GM19193 (cell line): ENCODE data around the gene OSBPL8.

ENCODE experiments used
- POLR2A ChIP-seq: IDR thresholded peaks from 4 replicates; pipeline ENCODE4 v1.6.1; 2011; ENCODE audit not compliant: insufficient read depth, insufficient read length; ENCODE audit errors: extremely low read depth

OSBPL8 gene

DNA sequence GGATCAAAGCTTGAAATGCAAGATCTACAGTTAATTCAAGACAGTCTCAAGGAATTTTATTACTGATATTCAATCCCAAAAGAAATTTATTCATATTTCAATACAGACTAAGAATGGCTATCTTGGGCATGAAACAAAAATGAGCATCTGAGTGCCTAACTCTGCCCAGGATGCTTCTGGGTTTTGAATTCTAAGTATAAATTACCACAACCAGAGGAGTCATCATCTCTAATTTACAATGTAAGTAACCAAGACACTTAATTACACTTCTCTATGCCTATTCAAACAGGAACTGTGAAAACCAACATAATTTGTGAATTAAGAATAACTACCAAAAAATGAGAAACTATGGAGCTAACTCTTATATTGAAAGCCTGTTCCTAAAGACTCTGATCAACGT lies 14.1 kb downstream of the OSBPL8 start:
- TF ChIP-seq POLR2A, result no peak

DNA sequence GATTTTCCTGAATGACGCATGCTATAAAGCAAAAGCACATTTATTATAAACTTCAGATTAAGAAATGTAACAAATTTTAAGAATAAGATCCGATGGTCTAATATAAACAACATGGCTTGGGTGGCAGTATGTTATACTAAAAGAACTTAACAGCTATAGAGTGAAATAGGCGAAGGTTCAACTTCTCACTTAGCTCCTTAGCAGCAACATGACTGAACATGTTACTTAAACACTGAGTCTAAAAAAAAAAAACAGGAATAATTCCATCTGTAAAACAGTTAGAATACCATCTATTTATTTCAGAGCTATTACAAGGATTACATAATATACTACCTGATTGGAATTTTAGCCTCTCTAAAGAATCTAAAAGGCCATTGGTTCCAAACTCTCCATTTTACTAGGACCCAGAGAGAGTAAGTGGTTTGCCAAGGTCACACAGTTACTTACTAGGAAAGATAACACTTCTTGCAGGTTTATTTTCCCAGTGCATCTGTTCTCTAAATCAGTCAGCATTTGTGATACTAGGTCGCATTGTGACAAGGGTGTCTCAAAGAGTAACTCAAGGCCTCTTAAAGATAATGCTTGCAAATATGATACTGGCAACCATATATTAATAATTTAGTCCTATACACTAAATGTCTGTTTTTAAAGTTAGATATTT lies 14.8 kb downstream of the OSBPL8 start:
- TF ChIP-seq POLR2A, result no peak

DNA sequence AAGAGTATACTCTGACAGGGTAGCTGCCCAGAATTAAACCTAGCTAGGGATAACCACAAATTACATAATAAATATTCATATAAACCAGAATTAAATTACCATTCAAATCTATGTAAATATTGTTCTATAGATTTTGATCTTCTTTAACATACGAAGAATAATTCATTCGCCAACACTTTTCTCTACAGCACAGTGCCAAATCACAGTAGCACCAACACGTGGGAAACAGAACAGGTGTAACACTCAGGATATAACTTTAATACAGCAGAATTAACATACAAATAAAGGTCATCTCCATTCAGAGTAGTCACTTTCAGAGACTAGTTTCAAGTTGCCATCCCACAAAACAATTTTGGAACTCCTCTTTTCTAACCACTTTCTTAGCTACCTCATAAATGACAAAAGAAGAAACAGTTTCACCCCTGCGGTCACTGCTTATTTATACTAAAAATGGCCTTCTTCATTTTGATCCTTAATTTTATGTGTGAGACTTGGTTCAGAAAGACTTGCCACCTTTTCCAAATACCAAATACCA lies 15.7 kb downstream of the OSBPL8 start:
- TF ChIP-seq POLR2A, result no peak

DNA sequence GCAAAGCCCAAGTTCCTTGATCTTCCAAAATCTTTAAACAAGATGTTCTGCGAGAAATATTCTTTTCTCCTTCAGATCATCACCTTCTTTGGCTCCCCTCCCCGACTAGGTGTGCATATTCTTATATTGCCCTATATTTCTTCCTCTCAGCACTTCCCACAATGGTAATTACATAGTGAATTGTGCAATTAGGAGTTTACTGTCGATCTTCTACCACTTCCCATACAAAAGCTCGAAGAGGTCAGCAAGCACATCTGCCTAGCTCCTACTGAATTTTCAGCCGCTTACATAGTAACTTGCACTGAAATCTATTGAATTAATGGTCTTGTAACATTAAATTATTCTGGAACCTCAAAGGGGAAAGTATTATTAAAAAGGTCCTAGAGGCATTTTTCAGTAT lies 16.7 kb downstream of the OSBPL8 start:
- no peak for TF ChIP-seq POLR2A

DNA sequence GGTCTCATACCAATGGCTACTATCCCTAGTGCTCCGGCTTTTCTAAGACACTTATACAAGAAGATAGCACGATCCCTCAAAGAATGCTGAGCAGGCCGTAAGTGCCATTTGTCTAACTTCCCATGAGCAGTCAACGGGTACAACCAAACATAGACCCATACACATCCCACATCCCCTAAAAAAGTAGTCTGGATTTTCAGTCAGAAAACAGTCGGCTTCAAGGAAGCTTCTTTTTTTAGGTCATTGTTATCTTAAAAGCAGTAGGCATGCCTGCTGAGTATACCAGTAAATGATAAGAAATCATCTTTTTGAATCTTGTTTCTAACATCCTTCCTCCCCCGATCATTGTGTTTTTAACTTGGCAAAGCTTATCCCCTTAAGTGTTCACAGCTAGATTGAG lies 19.8 kb downstream of the OSBPL8 start:
- no peak for TF ChIP-seq POLR2A

DNA sequence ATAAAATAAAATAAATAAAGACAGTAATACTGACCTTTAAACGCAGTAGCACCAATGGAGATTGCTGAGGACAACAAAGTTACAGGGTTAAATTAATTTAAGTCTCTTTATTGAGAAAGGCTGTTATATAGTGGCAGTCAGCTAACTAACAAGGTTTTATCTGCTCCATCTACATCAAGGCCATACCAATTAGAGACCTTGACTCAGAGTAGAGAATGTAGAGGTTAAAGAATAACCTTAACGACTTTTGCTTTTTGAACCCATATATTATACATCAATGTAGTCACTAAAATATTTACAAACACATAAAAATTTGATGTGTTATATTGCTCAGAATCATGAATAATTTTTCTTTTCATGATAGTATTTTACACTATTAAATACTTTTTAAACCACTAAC lies 21.6 kb downstream of the OSBPL8 start:
- no peak for TF ChIP-seq POLR2A

DNA sequence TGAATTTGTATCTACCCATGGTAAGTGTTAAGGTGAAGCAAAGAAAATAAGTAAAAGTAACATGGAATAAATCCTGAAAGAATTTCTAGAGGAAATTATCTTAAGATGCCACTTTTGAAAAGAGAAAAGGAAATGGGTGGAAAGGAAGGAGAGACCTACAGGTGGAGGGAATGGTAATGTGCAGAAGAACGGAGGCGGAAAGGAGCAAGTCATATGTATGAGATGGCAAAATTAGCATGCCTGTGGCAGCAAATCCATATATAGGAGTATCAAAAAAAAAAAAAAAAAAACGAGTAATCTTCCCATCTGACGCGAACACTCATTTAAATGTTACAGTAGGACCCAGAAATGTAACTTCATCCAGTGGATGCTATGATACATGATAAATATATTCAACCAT lies 23.0 kb downstream of the OSBPL8 start:
- no peak for TF ChIP-seq POLR2A

DNA sequence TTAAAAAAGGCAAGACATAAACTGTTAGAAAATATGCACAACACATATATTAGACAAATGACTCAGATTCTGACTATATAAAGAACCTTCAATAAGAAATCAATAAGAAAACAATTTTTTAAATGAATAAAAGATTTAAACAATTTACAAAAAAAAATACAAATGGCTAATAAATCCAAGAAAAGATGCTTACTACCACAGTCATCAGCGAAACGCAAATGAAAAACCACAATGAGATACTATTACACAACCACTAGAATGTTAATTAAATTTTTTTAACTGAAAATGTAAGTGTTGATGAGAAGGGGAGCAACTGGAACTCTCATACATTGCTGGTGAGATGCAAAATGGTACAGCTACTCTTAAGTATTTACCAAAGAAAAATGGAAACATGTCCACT lies 24.4 kb downstream of the OSBPL8 start:
- no peak for TF ChIP-seq POLR2A

DNA sequence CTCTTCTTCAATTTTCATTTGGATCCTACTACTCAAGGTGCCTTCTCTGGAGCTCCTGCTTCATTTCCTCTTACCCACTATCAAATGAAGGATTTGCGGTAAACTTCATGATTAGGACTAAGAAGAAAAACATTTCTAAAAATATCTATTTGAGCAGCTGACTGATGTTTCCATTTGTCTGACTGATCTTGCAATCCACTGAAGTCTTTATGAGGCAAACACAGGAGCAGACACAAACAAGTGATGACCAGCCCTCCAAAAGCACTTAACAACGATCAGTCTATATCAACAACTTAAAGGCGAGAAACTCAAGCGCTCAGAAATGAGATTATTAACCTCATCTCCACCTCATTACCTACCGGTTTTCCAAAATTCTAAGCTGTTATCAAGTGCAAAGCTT lies 26.2 kb downstream of the OSBPL8 start:
- TF ChIP-seq POLR2A, result no peak

DNA sequence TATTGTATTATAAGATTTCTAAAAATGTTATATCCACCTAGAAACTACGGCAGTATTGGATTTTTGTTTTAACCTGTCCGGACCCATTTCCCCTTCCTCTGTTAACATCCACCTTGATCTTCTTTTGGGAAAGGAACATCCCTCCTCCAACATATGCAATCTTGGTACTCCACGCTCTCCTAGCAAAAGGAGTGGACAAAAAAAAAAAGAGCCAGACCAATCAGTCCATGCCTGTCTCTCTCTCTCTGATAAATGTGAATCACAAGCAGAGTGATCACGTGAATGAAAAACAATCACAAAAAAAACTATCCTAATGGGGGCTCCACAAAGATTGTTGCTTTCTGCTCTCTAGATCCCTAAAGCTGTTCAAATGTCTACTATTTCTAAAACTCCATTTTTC lies 27.1 kb downstream of the OSBPL8 start:
- TF ChIP-seq POLR2A, result no peak

DNA sequence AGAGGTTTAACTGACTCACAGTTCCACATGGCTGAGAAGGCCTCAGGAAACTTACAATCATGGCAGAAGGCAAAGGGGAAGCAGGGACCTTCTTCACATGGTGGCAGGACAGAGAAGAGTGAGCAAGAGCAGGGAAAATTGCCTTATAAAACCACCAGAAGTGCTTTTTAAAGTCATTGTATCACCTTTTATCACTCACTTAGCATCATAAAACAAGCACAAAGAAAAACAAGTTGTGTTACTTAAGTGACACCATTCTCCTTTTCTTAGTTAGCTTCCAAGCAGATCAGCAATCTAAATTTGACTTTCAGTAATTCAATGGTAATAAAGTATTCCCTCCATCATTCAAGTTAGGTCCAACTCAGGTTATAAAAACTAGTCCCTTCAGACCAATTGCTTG lies 28.5 kb downstream of the OSBPL8 start:
- no peak for TF ChIP-seq POLR2A

DNA sequence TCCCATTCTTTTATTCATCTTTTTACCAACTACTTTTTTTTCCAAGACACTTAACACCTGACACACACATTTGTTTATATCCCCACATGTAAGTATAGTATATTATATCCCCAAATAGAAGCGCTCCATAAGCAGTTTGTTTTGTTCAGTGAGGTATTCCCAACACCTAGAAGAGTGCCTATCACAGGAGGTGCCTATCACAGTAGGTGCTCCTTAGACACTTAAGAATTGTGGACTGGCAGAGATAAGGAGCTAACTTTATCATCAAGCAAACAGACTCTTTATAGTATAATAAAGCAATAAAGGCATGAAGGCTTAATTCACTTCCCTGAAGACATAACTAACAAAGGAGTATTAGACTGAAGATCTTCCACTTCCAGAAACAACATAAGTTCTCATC lies 29.1 kb downstream of the OSBPL8 start:
- no peak for TF ChIP-seq POLR2A

DNA sequence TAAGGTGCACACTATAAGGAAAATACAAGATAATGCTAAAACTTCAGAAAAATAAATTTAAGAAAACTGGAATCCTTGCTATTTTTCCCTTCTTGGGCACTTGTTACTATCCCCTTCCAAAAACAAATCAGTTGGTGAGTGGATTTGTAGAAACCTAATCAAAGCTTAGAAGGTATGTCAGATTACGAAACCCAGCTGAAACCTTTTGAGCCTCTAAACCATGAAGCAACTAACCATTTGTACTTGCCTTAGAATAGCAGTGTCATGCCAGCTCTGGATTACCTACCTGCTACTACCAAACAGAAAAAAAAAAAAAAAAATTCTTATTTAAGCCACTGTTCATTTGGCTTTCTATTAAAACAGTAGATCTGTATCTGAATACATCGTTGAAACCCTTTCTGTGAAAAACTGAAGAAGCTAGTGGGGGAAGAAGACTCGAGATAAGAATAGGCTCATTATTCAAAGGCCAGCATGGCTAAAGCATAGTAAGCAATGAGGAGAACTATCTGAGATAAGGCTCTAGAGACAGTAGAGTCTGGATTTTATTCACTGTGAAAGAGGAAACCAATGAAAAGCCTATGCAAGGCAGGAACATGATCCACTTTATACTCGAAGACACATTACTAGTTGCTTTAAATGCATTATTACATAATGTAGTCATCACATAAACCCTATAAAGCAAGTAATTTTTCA lies 30.2 kb downstream of the OSBPL8 start:
- TF ChIP-seq POLR2A, result no peak

DNA sequence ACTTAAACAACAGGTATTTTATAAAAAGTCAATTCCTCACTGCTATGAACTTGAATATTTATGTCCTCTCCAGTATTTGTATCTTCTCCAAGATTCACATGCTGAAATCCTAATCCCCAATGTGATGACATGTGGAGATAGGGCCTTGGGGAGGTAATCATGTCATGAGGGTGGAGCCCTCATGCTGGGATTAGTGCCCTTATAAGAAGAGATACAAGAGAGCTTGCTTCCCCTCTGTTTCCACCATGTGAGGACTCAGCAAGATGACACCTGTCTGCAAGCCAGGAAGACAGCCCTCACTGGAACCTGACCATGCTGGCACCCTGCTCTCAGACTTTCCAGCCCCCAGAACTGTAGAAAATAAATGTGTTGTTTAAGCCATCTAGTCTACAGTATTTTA lies 36.2 kb downstream of the OSBPL8 start:
- no peak for TF ChIP-seq POLR2A

DNA sequence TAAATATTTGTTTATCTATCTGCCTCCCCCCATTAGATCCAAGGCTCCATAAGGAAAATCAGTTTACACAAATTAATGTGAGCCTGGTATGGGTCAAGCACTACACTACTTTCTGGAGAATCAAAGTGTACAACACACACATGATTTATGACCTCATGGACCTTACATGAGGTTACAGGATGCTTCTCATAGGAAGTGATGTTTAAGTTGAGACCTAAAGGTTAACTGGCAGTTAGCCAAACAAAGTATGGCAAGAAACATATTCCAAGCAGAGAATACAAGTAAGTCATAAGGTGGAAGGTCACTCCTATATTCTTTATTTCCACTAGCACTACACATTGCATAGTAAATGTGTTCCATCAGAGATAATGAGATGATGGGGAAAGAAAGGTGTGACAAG lies 39.2 kb downstream of the OSBPL8 start:
- TF ChIP-seq POLR2A, result no peak

DNA sequence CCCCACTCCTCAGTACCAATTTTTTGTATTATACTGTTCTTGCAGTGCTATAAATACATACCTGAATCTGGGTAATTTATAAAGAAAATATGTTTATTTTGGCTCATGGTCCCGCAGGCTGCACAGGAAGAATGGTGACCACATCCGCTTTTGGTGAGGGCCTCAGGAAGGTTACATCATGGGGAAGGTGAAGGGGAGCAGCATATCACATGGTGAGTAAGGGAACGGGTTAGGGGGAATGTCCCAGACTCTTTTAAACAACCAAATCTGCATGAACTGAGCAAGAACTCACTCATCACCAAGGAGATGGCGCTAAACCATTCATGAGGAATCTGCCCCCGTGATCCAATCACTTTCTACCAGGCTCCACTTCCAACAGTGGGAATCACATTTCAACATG lies 40.0 kb downstream of the OSBPL8 start:
- no peak for TF ChIP-seq POLR2A
